NT2/D1 (cell line): Measurements from ENCODE around the gene RAP1GAP2.
"Not testable (repeated sequence)": the region's sequence is repeated elsewhere in the genome, so short reads cannot be mapped to it uniquely, and the experiment has no call there.

Experiments
- DNase-seq: peaks from one replicate; pipeline ENCODE4 v3.0.0-alpha.2; 2011; ENCODE audit warnings: low read depth, low spot score
- H3K27me3 ChIP-seq: 2 replicates; pipeline ENCODE4 v1.6.0; 2011; ENCODE audit warnings: mild to moderate bottlenecking; ENCODE audit not compliant: insufficient read length, insufficient read depth
- H3K36me3 ChIP-seq: 2 replicates; pipeline ENCODE4 v1.6.1; 2011; ENCODE audit warnings: mild to moderate bottlenecking, low read length, mixed read lengths; ENCODE audit not compliant: insufficient read depth, insufficient read length
- H3K4me1 ChIP-seq: 2 replicates; pipeline ENCODE4 v1.5.1; 2011; ENCODE audit not compliant: insufficient read depth, insufficient read length
- H3K4me3 ChIP-seq: 2 replicates; pipeline ENCODE4 v1.5.1; 2011; ENCODE audit warnings: low read depth; ENCODE audit not compliant: insufficient read length
- H3K9ac ChIP-seq: 2 replicates; pipeline ENCODE4 v1.6.0; 2011; ENCODE audit warnings: low read depth; ENCODE audit not compliant: insufficient read length
- H3K9me3 ChIP-seq: 2 replicates; pipeline ENCODE4 v1.5.1; 2011; ENCODE audit warnings: mild to moderate bottlenecking, low read length; ENCODE audit not compliant: insufficient read depth
- SUZ12 ChIP-seq: IDR thresholded peaks from 2 replicates; pipeline ENCODE4 v1.6.1; 2011; ENCODE audit not compliant: insufficient read length, insufficient read depth; ENCODE audit errors: extremely low read depth
- YY1 ChIP-seq: IDR thresholded peaks from 2 replicates; pipeline ENCODE4 v1.6.1; 2011; ENCODE audit not compliant: insufficient read length, insufficient read depth
- ZNF274 ChIP-seq: IDR thresholded peaks from 2 replicates; pipeline ENCODE4 v1.6.1; 2011; ENCODE audit warnings: mild to moderate bottlenecking, low read depth, low read length

The RAP1GAP2 gene

GRCh38 chr17:2780256-2780655 lies 16.0 kb upstream of the RAP1GAP2 start:
- no peak for TF ChIP-seq YY1
- no peak for TF ChIP-seq SUZ12
- no peak for TF ChIP-seq ZNF274
- no peak overlapping the region for H3K4me3 ChIP-seq
- H3K27me3 ChIP-seq: peaks cover 3% of the 10 kb centered on the region
- no peaks in the 10 kb centered on the region for H3K36me3 ChIP-seq
- no peak overlapping the region for H3K9ac ChIP-seq
- no peaks in the 10 kb centered on the region for H3K9me3 ChIP-seq
- peaks cover 15% of the 10 kb centered on the region for H3K4me1 ChIP-seq
- DNase-seq: no peak

DNA sequence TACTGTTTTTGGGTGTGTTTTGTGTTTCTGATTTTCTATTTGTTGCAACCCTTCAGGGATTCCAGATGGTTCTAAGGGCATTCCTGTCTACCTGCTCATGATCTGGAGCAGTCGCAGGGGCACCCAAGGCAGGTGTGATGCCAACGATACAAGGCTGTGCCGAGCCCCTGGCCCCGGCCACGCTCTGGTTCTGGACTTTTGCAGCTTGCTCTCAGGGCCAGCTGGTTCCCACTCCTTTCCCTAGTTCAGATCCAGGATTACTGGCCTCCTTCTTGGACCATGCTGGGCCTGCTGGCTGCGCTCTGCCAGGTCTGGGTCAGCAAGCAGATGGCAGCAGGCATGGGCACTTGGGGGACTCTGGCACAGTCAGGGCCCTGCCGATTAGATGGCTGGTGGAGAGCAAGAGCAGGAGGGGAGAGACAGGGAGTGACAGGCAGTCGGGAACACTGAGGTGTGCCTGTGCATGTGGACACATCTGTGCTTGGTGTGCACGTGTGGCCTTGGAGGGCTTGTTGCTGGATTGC lies 15.2 kb upstream of the RAP1GAP2 start:
- H3K9me3 ChIP-seq: no peaks in the 10 kb centered on the region

GRCh38 chr17:2781598-2781997 lies 14.6 kb upstream of the RAP1GAP2 start:
- H3K4me3 ChIP-seq, H3K27me3 ChIP-seq, H3K36me3 ChIP-seq, DNase-seq, H3K9me3 ChIP-seq: not testable (repeated sequence)
- Histone ChIP-seq H3K4me1 (peaks cover 15% of the 10 kb centered on the region), H3K9ac (peak overlapping the region; percentile 21)

More for the DNA sequence above, 15.2 kb upstream of the RAP1GAP2 start:
- Histone ChIP-seq H3K9ac (no peak overlapping the region), H3K4me3 (no peak overlapping the region), H3K36me3 (no peaks in the 10 kb centered on the region), H3K4me1 (peaks cover 15% of the 10 kb centered on the region), H3K27me3 (no peaks in the 10 kb centered on the region)
- TF ChIP-seq ZNF274 (no peak), SUZ12 (no peak), YY1 (no peak)
- no peak for DNase-seq

DNA sequence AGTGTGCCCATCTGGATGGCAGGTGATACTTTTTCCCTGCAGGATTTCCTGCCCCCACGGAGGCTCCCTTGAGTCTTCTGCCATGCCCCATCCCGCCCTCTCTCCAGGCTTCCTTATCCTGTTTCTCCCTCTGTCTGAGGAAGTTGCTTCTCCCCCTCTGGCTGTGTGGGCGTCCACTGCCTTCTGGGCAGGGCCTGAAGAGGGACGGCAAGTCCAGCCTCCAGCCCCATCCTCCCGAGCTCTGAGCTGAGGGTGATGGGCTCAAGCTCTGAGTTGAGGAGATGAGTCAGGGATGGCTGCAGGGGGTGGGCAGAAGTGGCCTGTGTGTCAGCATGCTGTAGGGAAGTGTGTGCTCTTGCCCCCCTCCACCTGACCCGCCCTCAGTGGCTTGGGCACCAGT lies 14.2 kb upstream of the RAP1GAP2 start:
- H3K27me3 ChIP-seq: no peaks in the 10 kb centered on the region
- DNase-seq: no peak

GRCh38 chr17:2783310-2784030 lies 12.8 kb upstream of the RAP1GAP2 start:
- H3K9ac ChIP-seq: no peak overlapping the region
- DNase-seq: no peak
- no peaks in the 10 kb centered on the region for H3K36me3 ChIP-seq
- H3K27me3 ChIP-seq: no peaks in the 10 kb centered on the region
- H3K4me1 ChIP-seq: peaks cover 11% of the 10 kb centered on the region
- no peak overlapping the region for H3K4me3 ChIP-seq
- TF ChIP-seq ZNF274: no peak
- no peak for TF ChIP-seq YY1
- no peak for TF ChIP-seq SUZ12
- H3K9me3 ChIP-seq: no peaks in the 10 kb centered on the region

More for the DNA sequence above, 14.2 kb upstream of the RAP1GAP2 start:
- no peaks in the 10 kb centered on the region for H3K36me3 ChIP-seq
- peak overlapping the region; percentile 21 for H3K9ac ChIP-seq
- no peak for TF ChIP-seq SUZ12
- TF ChIP-seq YY1: no peak
- TF ChIP-seq ZNF274: no peak
- H3K4me3 ChIP-seq: no peak overlapping the region
- H3K4me1 ChIP-seq: peaks cover 14% of the 10 kb centered on the region
- no peaks in the 10 kb centered on the region for H3K9me3 ChIP-seq

DNA sequence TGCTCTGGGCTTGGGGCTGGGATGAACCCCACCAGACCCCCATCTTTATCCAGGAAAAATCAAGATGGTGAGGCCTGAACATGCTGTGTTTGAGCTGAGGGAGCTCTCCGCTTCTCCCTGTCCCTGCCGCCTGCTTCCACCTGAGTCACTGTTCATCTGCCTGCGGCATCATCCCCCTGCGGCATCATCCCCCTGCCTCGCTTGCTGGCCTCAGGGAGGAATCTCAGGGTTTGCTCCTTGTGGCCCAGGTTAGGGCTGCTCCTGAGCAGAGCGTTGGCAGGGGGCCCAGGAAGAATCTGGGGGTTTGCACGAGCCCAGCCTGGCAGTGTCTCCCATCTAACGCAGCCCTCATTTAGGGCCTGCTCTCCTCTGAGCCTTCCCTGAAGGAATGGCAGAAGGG lies 11.4 kb upstream of the RAP1GAP2 start:
- H3K4me1 ChIP-seq: peaks cover 13% of the 10 kb centered on the region
- no peaks in the 10 kb centered on the region for H3K27me3 ChIP-seq
- H3K4me3 ChIP-seq: no peak overlapping the region
- H3K36me3 ChIP-seq: no peaks in the 10 kb centered on the region
- H3K9me3 ChIP-seq: no peaks in the 10 kb centered on the region
- peak overlapping the region; percentile 42 for H3K9ac ChIP-seq
- DNase-seq: no peak
- TF ChIP-seq SUZ12: no peak
- no peak for TF ChIP-seq YY1
- no peak for TF ChIP-seq ZNF274

GRCh38 chr17:2785376-2785775 lies 10.9 kb upstream of the RAP1GAP2 start:
- not testable (repeated sequence) for H3K9ac ChIP-seq, DNase-seq, H3K9me3 ChIP-seq, H3K36me3 ChIP-seq, H3K27me3 ChIP-seq, H3K4me3 ChIP-seq
- peaks cover 13% of the 10 kb centered on the region for H3K4me1 ChIP-seq

GRCh38 chr17:2786176-2786881 lies 9.9 kb upstream of the RAP1GAP2 start:
- Histone ChIP-seq H3K4me3 (no peak overlapping the region), H3K4me1 (peaks cover 15% of the 10 kb centered on the region), H3K9me3 (no peaks in the 10 kb centered on the region), H3K27me3 (no peaks in the 10 kb centered on the region), H3K36me3 (no peaks in the 10 kb centered on the region), H3K9ac (no peak overlapping the region)
- TF ChIP-seq YY1 (peak; percentile 57), ZNF274 (no peak), SUZ12 (no peak)
- DNase-seq: peak; percentile 89
